ENCODE data around the gene KASH5. TPM values are rescaled to one million over a fixed set of nuclear protein-coding genes. Genes with fewer than 3 reads are reported as not detected.

KASH5 gene
- total and polyA plus RNA-seq, 4 donors = not detected

DNA sequence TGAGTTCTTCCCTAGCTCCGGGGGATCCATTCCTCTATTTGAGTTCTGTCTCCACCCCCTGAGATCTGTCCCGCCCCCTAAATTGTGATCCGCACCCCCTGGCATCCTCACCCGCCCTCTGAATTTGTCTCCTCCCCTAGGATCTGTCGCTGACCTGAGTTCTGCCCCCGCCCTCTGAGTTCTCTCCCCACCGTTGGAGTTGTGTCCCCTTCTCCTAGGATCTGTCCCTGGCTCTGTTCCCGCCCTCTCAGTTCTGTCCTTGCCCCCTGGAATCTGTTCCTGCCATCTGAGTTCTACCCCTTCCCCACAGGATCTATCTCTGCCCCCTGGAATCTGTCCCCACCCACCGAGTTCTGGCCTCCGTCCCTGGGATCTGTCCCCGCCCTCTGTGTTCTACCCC is 54.3 kb downstream of the KASH5 start (continued):
- TF ChIP-seq, protein P1, sequence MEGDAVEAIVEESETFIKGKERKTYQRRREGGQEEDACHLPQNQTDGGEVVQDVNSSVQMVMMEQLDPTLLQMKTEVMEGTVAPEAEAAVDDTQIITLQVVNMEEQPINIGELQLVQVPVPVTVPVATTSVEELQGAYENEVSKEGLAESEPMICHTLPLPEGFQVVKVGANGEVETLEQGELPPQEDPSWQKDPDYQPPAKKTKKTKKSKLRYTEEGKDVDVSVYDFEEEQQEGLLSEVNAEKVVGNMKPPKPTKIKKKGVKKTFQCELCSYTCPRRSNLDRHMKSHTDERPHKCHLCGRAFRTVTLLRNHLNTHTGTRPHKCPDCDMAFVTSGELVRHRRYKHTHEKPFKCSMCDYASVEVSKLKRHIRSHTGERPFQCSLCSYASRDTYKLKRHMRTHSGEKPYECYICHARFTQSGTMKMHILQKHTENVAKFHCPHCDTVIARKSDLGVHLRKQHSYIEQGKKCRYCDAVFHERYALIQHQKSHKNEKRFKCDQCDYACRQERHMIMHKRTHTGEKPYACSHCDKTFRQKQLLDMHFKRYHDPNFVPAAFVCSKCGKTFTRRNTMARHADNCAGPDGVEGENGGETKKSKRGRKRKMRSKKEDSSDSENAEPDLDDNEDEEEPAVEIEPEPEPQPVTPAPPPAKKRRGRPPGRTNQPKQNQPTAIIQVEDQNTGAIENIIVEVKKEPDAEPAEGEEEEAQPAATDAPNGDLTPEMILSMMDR (IDR thresholded peaks at IDR 0.05; ENCODE audit: low read depth, low read length, missing input control) = no peak
- TF ChIP-seq JUND (IDR thresholded peaks at IDR 0.05) = no peak
- TF ChIP-seq NR2F2 (IDR thresholded peaks at IDR 0.05) = no peak
- TF ChIP-seq, protein P2, sequence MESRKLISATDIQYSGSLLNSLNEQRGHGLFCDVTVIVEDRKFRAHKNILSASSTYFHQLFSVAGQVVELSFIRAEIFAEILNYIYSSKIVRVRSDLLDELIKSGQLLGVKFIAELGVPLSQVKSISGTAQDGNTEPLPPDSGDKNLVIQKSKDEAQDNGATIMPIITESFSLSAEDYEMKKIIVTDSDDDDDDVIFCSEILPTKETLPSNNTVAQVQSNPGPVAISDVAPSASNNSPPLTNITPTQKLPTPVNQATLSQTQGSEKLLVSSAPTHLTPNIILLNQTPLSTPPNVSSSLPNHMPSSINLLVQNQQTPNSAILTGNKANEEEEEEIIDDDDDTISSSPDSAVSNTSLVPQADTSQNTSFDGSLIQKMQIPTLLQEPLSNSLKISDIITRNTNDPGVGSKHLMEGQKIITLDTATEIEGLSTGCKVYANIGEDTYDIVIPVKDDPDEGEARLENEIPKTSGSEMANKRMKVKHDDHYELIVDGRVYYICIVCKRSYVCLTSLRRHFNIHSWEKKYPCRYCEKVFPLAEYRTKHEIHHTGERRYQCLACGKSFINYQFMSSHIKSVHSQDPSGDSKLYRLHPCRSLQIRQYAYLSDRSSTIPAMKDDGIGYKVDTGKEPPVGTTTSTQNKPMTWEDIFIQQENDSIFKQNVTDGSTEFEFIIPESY (IDR thresholded peaks at IDR 0.05) = no peak
- TF ChIP-seq FOXA2 (IDR thresholded peaks at IDR 0.05) = no peak
- no peak for TF ChIP-seq YY1 (IDR thresholded peaks at IDR 0.05)

DNA sequence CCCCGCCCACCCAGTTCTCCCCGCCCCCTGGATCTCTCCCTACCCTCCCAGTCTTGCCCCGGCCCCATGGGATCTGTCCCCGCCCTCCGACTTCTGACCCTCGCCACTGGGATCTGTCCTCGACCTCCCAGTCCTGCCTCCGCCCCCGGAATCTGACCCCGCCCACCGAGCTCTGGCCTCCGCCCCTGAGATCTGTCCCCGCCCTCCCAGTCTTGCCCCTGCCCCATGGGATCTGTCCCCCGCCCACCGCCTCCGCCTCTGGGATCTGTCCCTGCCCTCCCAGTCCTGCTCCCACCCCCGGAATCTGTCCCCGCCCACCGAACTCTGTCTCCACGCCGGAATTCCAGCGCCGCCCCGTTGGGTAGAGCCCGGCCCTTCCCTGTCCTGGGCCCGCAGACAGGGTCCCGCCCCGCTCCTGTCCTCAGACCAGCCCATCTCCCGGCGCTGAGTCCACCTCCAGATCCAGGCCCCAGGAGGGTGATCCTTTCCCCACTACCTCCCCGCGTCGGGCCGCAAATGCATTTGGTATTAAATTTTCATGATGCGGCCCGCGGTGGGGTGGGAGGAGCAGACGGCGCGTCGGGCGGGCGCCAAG is 54.8 kb downstream of the KASH5 start:
- Histone ChIP-seq H3K4me3 (ENCODE audit: low read depth in 1 of 3, low read length in 3 of 3) (peak overlapping the region; percentile 60 to 73 (median 65)), H3K27me3 (ENCODE audit: control insufficient read depth in 4 of 4, insufficient read depth in 4 of 4, low read length in 3 of 4) (peaks cover 0 to 3% (median 1%) of the 10 kb centered on the region in 4 donors), H3K9ac (ENCODE audit: low read depth in 1 of 2, low read length in 2 of 2) (no peak overlapping the region), H3K9me3 (ENCODE audit: control insufficient read depth in 4 of 4, low read length in 3 of 4) (no peaks in the 10 kb centered on the region), H3K27ac (ENCODE audit: low read depth in 1 of 2, low read length in 2 of 2) (peak overlapping the region; percentile 28 to 56), H3K36me3 (ENCODE audit: control insufficient read depth in 4 of 4, insufficient read depth in 3 of 4, low read depth in 1 of 4, low read length in 3 of 4) (peaks cover 0 to 7% (median 5%) of the 10 kb centered on the region in 4 donors), H3K4me1 (ENCODE audit: control insufficient read depth in 4 of 4, insufficient read depth in 4 of 4, low read length in 3 of 4) (peaks cover 0 to 8% (median 3%) of the 10 kb centered on the region in 4 donors)
- TF ChIP-seq, protein P3, sequence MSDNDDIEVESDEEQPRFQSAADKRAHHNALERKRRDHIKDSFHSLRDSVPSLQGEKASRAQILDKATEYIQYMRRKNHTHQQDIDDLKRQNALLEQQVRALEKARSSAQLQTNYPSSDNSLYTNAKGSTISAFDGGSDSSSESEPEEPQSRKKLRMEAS (IDR thresholded peaks at IDR 0.05) = no peak
- TF ChIP-seq NR2F2 (IDR thresholded peaks at IDR 0.05) = no peak
- peak; percentile 44 for TF ChIP-seq SP1 (IDR thresholded peaks at IDR 0.05)
- no peak for TF ChIP-seq TAF1 (conservative IDR thresholded peaks at IDR 0.05)
- TF ChIP-seq HNF4G (IDR thresholded peaks at IDR 0.05) = no peak
- TF ChIP-seq HNF4A (conservative IDR thresholded peaks at IDR 0.05) = no peak
- TF ChIP-seq, protein P1 (IDR thresholded peaks at IDR 0.05; ENCODE audit: low read depth, low read length, missing input control) = no peak
- no peak for TF ChIP-seq FOXA1 (IDR thresholded peaks at IDR 0.05)
- TF ChIP-seq, protein P2 (IDR thresholded peaks at IDR 0.05) = no peak
- no peak for TF ChIP-seq FOXA2 (IDR thresholded peaks at IDR 0.05)
- peak; percentile 64 to 66 for TF ChIP-seq EGR1 (IDR thresholded peaks at IDR 0.05; ENCODE audit: low read depth in 2 of 2)
- DNase-seq (ENCODE audit: low spot score) = peak; percentile 83
- WGBS = 1% methylated on average over 43 of the region's 43 CpGs
